ENCODE measurements around the gene TTC28.
"Not testable (repeated sequence)": the region's sequence is repeated elsewhere in the genome, so short reads cannot be mapped to it uniquely, and the experiment has no call there.

Gene TTC28

DNA sequence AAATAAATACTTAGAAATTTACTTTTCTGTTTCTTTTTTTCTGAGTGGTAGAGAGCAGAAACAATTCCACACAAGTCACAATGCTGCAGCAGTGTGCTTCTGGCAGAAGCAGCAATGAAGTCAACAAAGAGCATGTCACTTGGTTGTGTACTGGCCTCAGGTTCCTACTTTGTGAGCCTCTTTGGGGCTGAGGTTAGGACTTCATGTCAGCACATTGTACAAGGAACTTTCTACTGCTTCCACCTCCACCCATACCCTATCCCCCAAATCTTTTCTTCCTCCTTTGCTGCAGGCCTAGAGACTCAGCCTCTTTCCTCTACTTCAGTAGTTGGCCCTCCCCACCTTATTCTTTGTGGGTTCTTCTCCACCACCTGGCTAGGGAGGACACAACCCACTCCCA, 507.9 kb downstream of the TTC28 start:
- H3K4me3 ChIP-seq (ENCODE audit: low read depth, low read length), result no peak overlapping the region
- no peak for DNase-seq (ENCODE audit: low read depth)
- TF ChIP-seq, protein P1, sequence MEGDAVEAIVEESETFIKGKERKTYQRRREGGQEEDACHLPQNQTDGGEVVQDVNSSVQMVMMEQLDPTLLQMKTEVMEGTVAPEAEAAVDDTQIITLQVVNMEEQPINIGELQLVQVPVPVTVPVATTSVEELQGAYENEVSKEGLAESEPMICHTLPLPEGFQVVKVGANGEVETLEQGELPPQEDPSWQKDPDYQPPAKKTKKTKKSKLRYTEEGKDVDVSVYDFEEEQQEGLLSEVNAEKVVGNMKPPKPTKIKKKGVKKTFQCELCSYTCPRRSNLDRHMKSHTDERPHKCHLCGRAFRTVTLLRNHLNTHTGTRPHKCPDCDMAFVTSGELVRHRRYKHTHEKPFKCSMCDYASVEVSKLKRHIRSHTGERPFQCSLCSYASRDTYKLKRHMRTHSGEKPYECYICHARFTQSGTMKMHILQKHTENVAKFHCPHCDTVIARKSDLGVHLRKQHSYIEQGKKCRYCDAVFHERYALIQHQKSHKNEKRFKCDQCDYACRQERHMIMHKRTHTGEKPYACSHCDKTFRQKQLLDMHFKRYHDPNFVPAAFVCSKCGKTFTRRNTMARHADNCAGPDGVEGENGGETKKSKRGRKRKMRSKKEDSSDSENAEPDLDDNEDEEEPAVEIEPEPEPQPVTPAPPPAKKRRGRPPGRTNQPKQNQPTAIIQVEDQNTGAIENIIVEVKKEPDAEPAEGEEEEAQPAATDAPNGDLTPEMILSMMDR (IDR thresholded peaks at IDR 0.05; ENCODE audit: control insufficient read depth, extremely low read depth, insufficient read depth), result no peak

DNA sequence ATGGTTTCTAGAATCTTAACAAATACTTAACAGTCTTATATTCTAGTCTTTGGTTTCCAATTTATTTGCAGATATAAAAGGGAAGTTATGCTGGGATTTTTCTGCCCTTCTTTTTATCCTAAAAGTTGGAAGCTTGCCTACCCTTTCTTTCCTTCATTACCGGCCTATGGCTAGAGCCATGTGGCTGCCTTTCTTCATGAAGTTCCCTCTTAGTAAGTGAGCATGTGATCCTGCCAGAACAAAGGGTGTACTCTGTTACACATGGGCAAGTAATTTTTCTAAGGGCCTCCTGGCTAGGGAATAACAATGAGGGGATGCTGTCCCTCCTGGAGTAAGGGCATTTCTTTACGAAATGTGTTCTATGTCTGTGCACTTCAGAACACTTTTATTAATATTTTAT, 508.5 kb downstream of the TTC28 start:
- no peak overlapping the region for H3K4me3 ChIP-seq (ENCODE audit: low read depth, low read length)
- TF ChIP-seq, protein P1 (IDR thresholded peaks at IDR 0.05; ENCODE audit: control insufficient read depth, extremely low read depth, insufficient read depth), result no peak
- DNase-seq (ENCODE audit: low read depth), result no peak

GRCh38 chr22:28169314-28169713, 510.3 kb downstream of the TTC28 start:
- DNase-seq (ENCODE audit: low read depth); H3K4me3 ChIP-seq (ENCODE audit: low read depth, low read length): not testable (repeated sequence)

DNA sequence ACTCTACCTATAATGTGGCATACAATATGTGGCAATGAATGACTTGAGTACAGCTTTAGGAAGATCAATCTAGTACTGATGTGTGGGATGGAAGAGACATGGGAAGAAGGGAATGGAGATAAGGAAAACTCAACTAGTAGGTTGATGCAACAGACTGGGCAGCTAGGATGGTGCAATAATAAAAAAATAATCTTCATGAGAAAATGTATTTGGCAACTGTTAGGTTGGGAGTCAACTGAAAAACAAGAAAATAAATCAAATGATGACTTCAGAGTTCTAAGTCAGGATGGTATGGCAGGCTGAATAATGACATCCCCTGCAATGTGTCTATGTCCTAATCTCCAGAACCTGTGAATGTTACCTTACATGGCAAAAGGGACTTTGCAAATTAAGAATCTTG, 523.8 kb downstream of the TTC28 start:
- H3K4me3 ChIP-seq (ENCODE audit: low read depth, low read length), result no peak overlapping the region
- no peak for DNase-seq (ENCODE audit: low read depth)
- TF ChIP-seq, protein P1 (IDR thresholded peaks at IDR 0.05; ENCODE audit: control insufficient read depth, extremely low read depth, insufficient read depth), result no peak

DNA sequence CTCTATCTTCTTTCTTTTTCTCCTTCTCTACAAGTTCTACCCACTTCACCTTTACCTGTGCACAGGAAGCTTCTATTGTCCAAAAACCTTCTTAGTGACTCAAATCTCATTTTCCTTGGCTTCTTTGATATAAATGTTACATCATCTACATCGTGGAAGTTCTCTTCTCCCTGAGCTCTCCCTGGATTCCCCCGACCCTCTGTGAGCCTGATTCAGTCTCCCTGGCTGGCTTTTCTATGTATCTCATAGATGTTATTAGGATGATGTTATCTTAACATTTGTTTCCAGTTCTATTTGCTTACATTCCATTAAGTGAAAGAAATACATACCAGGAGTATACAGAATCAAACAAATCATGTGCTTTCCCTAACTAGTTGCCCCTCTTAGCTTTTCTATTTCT, 524.8 kb downstream of the TTC28 start:
- TF ChIP-seq, protein P1 (IDR thresholded peaks at IDR 0.05; ENCODE audit: control insufficient read depth, extremely low read depth, insufficient read depth), result no peak
- DNase-seq (ENCODE audit: low read depth), result no peak

GRCh38 chr22:28151151-28151816, 528.4 kb downstream of the TTC28 start:
- no peak overlapping the region for H3K4me3 ChIP-seq (ENCODE audit: low read depth, low read length)
- TF ChIP-seq, protein P1 (IDR thresholded peaks at IDR 0.05; ENCODE audit: control insufficient read depth, extremely low read depth, insufficient read depth), result no peak
- DNase-seq (ENCODE audit: low read depth), result no peak

More for the DNA sequence above, 524.8 kb downstream of the TTC28 start:
- no peak overlapping the region for H3K4me3 ChIP-seq (ENCODE audit: low read depth, low read length)

DNA sequence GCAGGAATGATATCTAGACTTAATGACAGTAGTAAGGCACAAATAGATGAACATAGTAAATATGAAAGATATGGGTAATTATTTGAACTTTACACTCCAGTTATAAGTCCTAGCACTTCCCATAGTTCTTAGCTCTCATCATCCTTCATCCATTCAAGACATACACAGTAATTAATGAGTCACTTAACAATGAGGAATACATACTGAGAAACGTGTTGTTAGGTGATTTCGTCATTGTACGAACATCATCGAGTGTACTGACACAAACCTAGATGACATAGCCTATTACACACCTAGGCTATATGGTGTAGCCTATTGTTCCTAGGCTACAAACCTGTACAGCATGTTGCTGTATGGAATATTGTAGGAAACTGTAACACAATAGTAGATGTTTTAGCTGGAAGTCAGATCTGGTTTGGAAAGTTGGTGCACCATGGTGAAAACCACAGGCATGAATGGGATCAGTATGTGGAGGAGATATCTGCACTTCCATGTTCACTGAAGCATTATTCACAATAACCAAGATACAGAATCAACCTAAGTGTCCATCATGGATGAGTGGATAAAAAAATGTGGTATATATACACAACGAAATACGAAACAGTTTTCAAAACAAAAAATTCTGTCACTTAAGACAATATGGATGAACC, 530.7 kb downstream of the TTC28 start:
- no peak overlapping the region for H3K4me3 ChIP-seq (ENCODE audit: low read depth, low read length)
- TF ChIP-seq, protein P1 (IDR thresholded peaks at IDR 0.05; ENCODE audit: control insufficient read depth, extremely low read depth, insufficient read depth), result no peak
- DNase-seq (ENCODE audit: low read depth), result no peak

Data from LNCaP clone FGC (cell line).